Ovary (tissue), 9 donors: Measurements from ENCODE around the gene SLC35B1. TPM values are rescaled to one million over a fixed set of nuclear protein-coding genes. Genes with fewer than 3 reads are reported as not detected.

Source experiments
- DNase-seq, 5 donors: peaks; one replicate each; pipeline ENCODE4 v3.0.0-alpha.2; 2019 to 2020
- H3K27ac ChIP-seq, 2 donors: fragments of 200-600 bp; one replicate each; pipeline versions ENCODE4 v1.5.1 to v1.8.0; 2019 to 2022
- H3K27me3 ChIP-seq: fragments of 200-600 bp; one replicate; pipeline ENCODE4 v1.8.0; 2022
- H3K36me3 ChIP-seq: fragments of 200-600 bp; sonication (generic); one replicate; pipeline ENCODE4 v1.5.1; 2019
- H3K4me1 ChIP-seq: one replicate; pipeline ENCODE4 v1.8.1; 2013; ENCODE audit warnings: mild to moderate bottlenecking, moderate library complexity; ENCODE audit not compliant: insufficient read depth
- H3K4me3 ChIP-seq: fragments of 200-600 bp; sonication (generic); one replicate; pipeline ENCODE4 v1.5.1; 2017
- H3K9me3 ChIP-seq, 2 donors: fragments of 200-600 bp in 1 of 2; sonication (generic) in 1 of 2; one replicate each; pipeline versions ENCODE4 v1.5.1 to v1.8.1; 2013 to 2019; ENCODE audit warnings: mild to moderate bottlenecking in 1 of 2, moderate library complexity in 1 of 2
- CTCF ChIP-seq, 3 donors: fragments of 450-650 bp in 2 of 3; fragments of 200-600 bp in 1 of 3; IDR thresholded peaks; one replicate each; pipeline versions ENCODE4 v1.5.1 to v1.8.0; 2016 to 2022; ENCODE audit warnings: antibody characterized with exemption in 3 of 3, mild to moderate bottlenecking in 1 of 3
- EP300 ChIP-seq: sonication (generic); formaldehyde crosslinking; IDR thresholded peaks from one replicate; pipeline ENCODE4 v1.6.1; 2017; ENCODE audit warnings: antibody characterized with exemption
- POLR2A ChIP-seq: fragments of 450-650 bp; IDR thresholded peaks from one replicate; pipeline ENCODE4 v1.6.1; 2017; ENCODE audit warnings: antibody characterized with exemption, mild to moderate bottlenecking, moderate library complexity
- WGBS, 3 donors: extraction: QIAGEN DNeasy Blood & Tissue Kit in 1 of 3; methylation state at CpG; one replicate each; pipeline versions ENCODE4 v1.1.5 to v1.1.7; 2013 to 2017; 5-methylcytosine and 5-hydroxymethylcytosine counted together
- intact Hi-C, 4 donors: fragments of 100-400 bp; cut with DNase I; formaldehyde crosslinking; loops; one replicate each; pipeline versions ENCODE4 v1.11.0 to v1.15.1; 2022 to 2023
- polyA plus RNA-seq, 2 donors: library from polyadenylated mRNA; stranded (reverse); fragments of 200-250 nt in 1 of 2; fragments of 350-450 nt in 1 of 2; fragmentation: Illumina TruSeq in 1 of 2; extraction: RNeasy Lipid Tissue Mini Kit (QIAGEN cat#74804) in 1 of 2; gene quantifications; one replicate each; pipeline ENCODE4 v1.2.3, GENCODE V29; 2013 to 2014
- total RNA-seq, 7 donors: library from RNA; depleted of rRNA in 2 of 7; stranded (reverse); fragments of >200 nt in 2 of 7; fragmentation: NEBNext Ultra II Directional in 3 of 7; extraction: Animal tissue kit (Norgen Biotek cat#: 25700) in 3 of 7; gene quantifications; one replicate each; pipeline versions ENCODE4 v1.1.0 to v1.2.4, GENCODE V29; 2016 to 2023
- donor health status: DM: no; HTN: no; CAD: no; lungs with moderate emphysema.
- donor health status: DM: no; HTN: no; CAD: no.
- donor health status: Bipolar disorder and iron deficiency.
- donor health status: DM: yes; HTN: yes; CAD: no.
- donor health status: DM: no; HTN: no; CAD: no.
- donor health status: DM: yes; HTN: yes; CAD: no.

The SLC35B1 gene
- total and polyA plus RNA-seq, 9 donors: 20.9 to 53.3 (median 28.8) TPM

- no peaks in the 10 kb centered on the region for H3K27me3 ChIP-seq
- no peak for TF ChIP-seq CTCF (IDR thresholded peaks at IDR 0.05)
- no peak for TF ChIP-seq POLR2A
- TF ChIP-seq EP300: no peak
- no peak overlapping the region for H3K27ac ChIP-seq
- H3K4me1 ChIP-seq: no peaks in the 10 kb centered on the region
- H3K4me3 ChIP-seq: no peak overlapping the region
- intact Hi-C loops: no loop called here
- no peaks in the 10 kb centered on the region for H3K36me3 ChIP-seq
- H3K9me3 ChIP-seq: no peaks in the 10 kb centered on the region
- WGBS, 3 donors: 93 to 97% (median 94%) methylated on average over 7 of the region's 7 CpGs
- DNase-seq: no peak
Measured at GRCh38 chr17:49748791-49749190, 41.0 kb upstream of the SLC35B1 start.

GRCh38 chr17:49748223-49748622, 40.5 kb upstream of the SLC35B1 start:
- Histone ChIP-seq H3K9me3 (no peaks in the 10 kb centered on the region), H3K36me3 (no peaks in the 10 kb centered on the region), H3K4me1 (no peaks in the 10 kb centered on the region), H3K27me3 (no peaks in the 10 kb centered on the region), H3K4me3 (no peak overlapping the region), H3K27ac (no peak overlapping the region)
- WGBS, 3 donors: 89 to 93% (median 92%) methylated on average over 3 of the region's 3 CpGs
- TF ChIP-seq CTCF (IDR thresholded peaks at IDR 0.05): no peak
- no peak for TF ChIP-seq POLR2A
- TF ChIP-seq EP300: no peak
- DNase-seq: no peak
- intact Hi-C loops: no loop called here

GRCh38 chr17:49747632-49748031, 39.9 kb upstream of the SLC35B1 start:
- Histone ChIP-seq H3K4me1 (peaks cover 3% of the 10 kb centered on the region), H3K9me3 (no peaks in the 10 kb centered on the region), H3K36me3 (no peaks in the 10 kb centered on the region), H3K4me3 (no peak overlapping the region), H3K27me3 (no peaks in the 10 kb centered on the region), H3K27ac (no peak overlapping the region)
- no peak for TF ChIP-seq CTCF (IDR thresholded peaks at IDR 0.05)
- no peak for TF ChIP-seq EP300
- no peak for TF ChIP-seq POLR2A
- DNase-seq: no peak
- intact Hi-C loops: no loop called here
- 65 to 81% (median 70%) methylated on average over 1 of the region's 1 CpG for WGBS, 3 donors

GRCh38 chr17:49746791-49747490, 39.2 kb upstream of the SLC35B1 start:
- Histone ChIP-seq H3K27ac (no peak overlapping the region), H3K4me3 (no peak overlapping the region), H3K4me1 (peaks cover 5% of the 10 kb centered on the region), H3K27me3 (no peaks in the 10 kb centered on the region), H3K9me3 (no peaks in the 10 kb centered on the region), H3K36me3 (no peaks in the 10 kb centered on the region)
- DNase-seq: no peak
- 87 to 93% (median 89%) methylated on average over 5 of the region's 5 CpGs for WGBS, 3 donors
- TF ChIP-seq POLR2A: no peak
- no peak for TF ChIP-seq CTCF (IDR thresholded peaks at IDR 0.05)
- TF ChIP-seq EP300: no peak
- intact Hi-C loops: no loop called here
